SK-N-MC (cell line): ENCODE data around the gene ZNF148.

ENCODE experiments used
- EZH2 ChIP-seq: fragments of 200-600 bp; sonication (generic); IDR thresholded peaks from one replicate; pipeline ENCODE4 v1.6.1; 2017; ENCODE audit warnings: antibody characterized with exemption
- POLR2AphosphoS5 ChIP-seq: IDR thresholded peaks from 2 replicates; pipeline ENCODE4 v1.6.1; 2012; ENCODE audit warnings: mild to moderate bottlenecking, low read depth, low read length, borderline replicate concordance

- no peak for TF ChIP-seq POLR2AphosphoS5
- no peak for TF ChIP-seq EZH2
These were observed 162.4 kb downstream of the ZNF148 start, which contains the start of gene SLC12A8 for GRCh38 chr3:125212509-125213363.
